ENCODE data around the gene LRRC49. TPM values are rescaled to one million over a fixed set of nuclear protein-coding genes. Genes with fewer than 3 reads are reported as not detected.

Gene LRRC49
- total and polyA plus RNA-seq, 2 donors (not counting 3 experiments of a cell fraction or from before 2014, with no cell fraction given): 3.0 to 6.6 TPM

DNA sequence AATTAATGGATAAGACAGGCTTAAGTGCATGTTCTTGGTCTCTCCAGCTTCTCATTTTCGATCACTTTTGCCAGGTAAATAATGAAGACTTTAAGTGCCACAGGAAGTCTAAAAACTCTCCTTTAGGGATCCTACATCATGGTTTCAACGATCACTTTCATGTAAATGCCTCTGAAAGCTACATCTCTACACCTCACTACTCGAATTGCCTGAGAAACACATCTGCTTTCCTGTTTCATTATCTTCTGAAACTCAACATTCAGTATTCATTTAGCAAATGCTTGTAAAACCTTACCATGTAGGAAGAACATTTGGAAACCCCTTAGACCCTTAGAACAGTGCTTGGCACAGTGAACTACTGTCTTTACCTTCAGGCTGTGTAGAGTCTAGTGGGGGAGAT, 16.6 kb upstream of the LRRC49 start:
- TF ChIP-seq MYC (IDR thresholded peaks at IDR 0.05; ENCODE audit: low read depth, low read length) (no peak), POLR2A (IDR thresholded peaks at IDR 0.05; ENCODE audit: low read depth, low read length) (no peak), EZH2 (IDR thresholded peaks at IDR 0.05; ENCODE audit: borderline replicate concordance, low read depth, low read length, severe bottlenecking) (no peak), FOS (IDR thresholded peaks at IDR 0.05; ENCODE audit: borderline replicate concordance, insufficient read depth, low read length) (no peak), GATA2 (IDR thresholded peaks at IDR 0.05; ENCODE audit: insufficient read depth, insufficient read length, low read depth, low read length) (no peak), JUN (IDR thresholded peaks at IDR 0.05; ENCODE audit: borderline replicate concordance, insufficient read depth, insufficient read length, low read depth) (no peak), POLR2AphosphoS5 (IDR thresholded peaks at IDR 0.05; ENCODE audit: insufficient read depth, low read depth, low read length) (no peak)
- TF ChIP-seq, protein P1, sequence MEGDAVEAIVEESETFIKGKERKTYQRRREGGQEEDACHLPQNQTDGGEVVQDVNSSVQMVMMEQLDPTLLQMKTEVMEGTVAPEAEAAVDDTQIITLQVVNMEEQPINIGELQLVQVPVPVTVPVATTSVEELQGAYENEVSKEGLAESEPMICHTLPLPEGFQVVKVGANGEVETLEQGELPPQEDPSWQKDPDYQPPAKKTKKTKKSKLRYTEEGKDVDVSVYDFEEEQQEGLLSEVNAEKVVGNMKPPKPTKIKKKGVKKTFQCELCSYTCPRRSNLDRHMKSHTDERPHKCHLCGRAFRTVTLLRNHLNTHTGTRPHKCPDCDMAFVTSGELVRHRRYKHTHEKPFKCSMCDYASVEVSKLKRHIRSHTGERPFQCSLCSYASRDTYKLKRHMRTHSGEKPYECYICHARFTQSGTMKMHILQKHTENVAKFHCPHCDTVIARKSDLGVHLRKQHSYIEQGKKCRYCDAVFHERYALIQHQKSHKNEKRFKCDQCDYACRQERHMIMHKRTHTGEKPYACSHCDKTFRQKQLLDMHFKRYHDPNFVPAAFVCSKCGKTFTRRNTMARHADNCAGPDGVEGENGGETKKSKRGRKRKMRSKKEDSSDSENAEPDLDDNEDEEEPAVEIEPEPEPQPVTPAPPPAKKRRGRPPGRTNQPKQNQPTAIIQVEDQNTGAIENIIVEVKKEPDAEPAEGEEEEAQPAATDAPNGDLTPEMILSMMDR (IDR thresholded peaks at IDR 0.05; ENCODE audit: extremely low read depth in 1 of 2, insufficient read depth in 1 of 2, low read depth in 1 of 2, low read length in 2 of 2): no peak
- TF ChIP-seq, protein P2, sequence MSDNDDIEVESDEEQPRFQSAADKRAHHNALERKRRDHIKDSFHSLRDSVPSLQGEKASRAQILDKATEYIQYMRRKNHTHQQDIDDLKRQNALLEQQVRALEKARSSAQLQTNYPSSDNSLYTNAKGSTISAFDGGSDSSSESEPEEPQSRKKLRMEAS (IDR thresholded peaks at IDR 0.05; ENCODE audit: insufficient read depth, insufficient read length): no peak
- no peaks in the 10 kb centered on the region for H4K20me1 ChIP-seq (replicated peaks; ENCODE audit: control insufficient read depth, extremely low read depth, insufficient read depth, low read length)
- no peaks in the 10 kb centered on the region for H3K27me3 ChIP-seq (ENCODE audit: control insufficient read depth in 2 of 2, insufficient read depth in 2 of 2, low read length in 2 of 2)
- H3K36me3 ChIP-seq (ENCODE audit: control insufficient read depth in 2 of 2, extremely low read depth in 1 of 2, insufficient read depth in 2 of 2, low read length in 2 of 2): no peaks in the 10 kb centered on the region
- ChIA-PET POLR2A (no interaction called here), CTCF (interaction anchor here (2.2 to 4.4 kb wide), 5 partner anchors 47 to 307 kb away, joined by 30 to 160 read pairs (median 35); no protein-coding TSS in a partner anchor)
- BruUV-seq (replicated peaks): no TSS peak
- intact Hi-C loops (cut with micrococcal nuclease): no loop called here
- no peaks in the 10 kb centered on the region for H3K9me1 ChIP-seq (replicated peaks; ENCODE audit: control insufficient read depth, extremely low read depth, insufficient read depth, low read length)
- H3K27ac ChIP-seq (ENCODE audit: insufficient read depth, low read depth, low read length): no peak overlapping the region
- dilution Hi-C loops (cut with MboI; ENCODE audit: extremely low pct_ligation_motif_present, low sequenced_read_pairs): no loop called here
- H2AFZ ChIP-seq (ENCODE audit: low read depth, low read length): no peak overlapping the region
- H3K4me1 ChIP-seq (ENCODE audit: control insufficient read depth, extremely low read depth, insufficient read depth, low read length): peaks cover 8% of the 10 kb centered on the region
- no peaks in the 10 kb centered on the region for H3K79me2 ChIP-seq (ENCODE audit: control insufficient read depth, insufficient read depth, low read length)
- H3K4me3 ChIP-seq (replicated peaks in 1 of 3; ENCODE audit: insufficient read depth in 1 of 3, low read depth in 1 of 3, low read length in 3 of 3): no peak overlapping the region
- H3K4me2 ChIP-seq (ENCODE audit: insufficient read depth, low read length): no peak overlapping the region
- FAIRE-seq: no peak
- no peak overlapping the region for H3K9ac ChIP-seq (replicated peaks; ENCODE audit: extremely low read depth, insufficient read depth, low read length)
- DNase-seq (ENCODE audit: low read depth, low spot score): no peak
- H3K9me3 ChIP-seq (replicated peaks; ENCODE audit: control insufficient read depth, insufficient read depth, low read length): no peaks in the 10 kb centered on the region
